H1 (cell line): Measurements from ENCODE around the gene TSPAN5. TPM values are rescaled to one million over a fixed set of nuclear protein-coding genes. Genes with fewer than 3 reads are reported as not detected.
"Not testable (repeated sequence)": the region's sequence is repeated elsewhere in the genome, so short reads cannot be mapped to it uniquely, and the experiment has no call there.

ENCODE experiments used
- CTCF ChIA-PET: fragments of 300-600 bp; sonication (Branson Sonifier 250); formaldehyde crosslinking; loops from one replicate; lab custom pipeline; 2021; ENCODE audit not compliant: partially characterized antibody; lab: Charles Lee
- POLR2A ChIA-PET: fragments of 300-600 bp; sonication (Branson Sonifier 250); formaldehyde crosslinking; loops from one replicate; lab custom pipeline; 2021; ENCODE audit warnings: inconsistent platforms; ENCODE audit not compliant: partially characterized antibody; lab: Charles Lee
- DNase-seq, 2 experiments: peaks; one replicate each; pipeline versions ENCODE4 v3.0.0 to v3.0.0-alpha.2; 2010 to 2022; ENCODE audit warnings: low spot score in 2 of 2, low read depth in 1 of 2, mixed read lengths in 1 of 2
- FAIRE-seq: peaks from 2 replicates; lab custom pipeline; 2011; peaks lifted over from hg19 to GRCh38; lab: Jason Lieb, UNC
- H2AFZ ChIP-seq: 2 replicates; pipeline ENCODE4 v1.8.1; 2012; ENCODE audit warnings: low read length, inconsistent platforms
- H2AK5ac ChIP-seq: 2 replicates; pipeline ENCODE4 v1.6.1; 2013; ENCODE audit warnings: low read depth, low read length
- H2BK120ac ChIP-seq: replicated peaks from 2 replicates; pipeline ENCODE3; 2013; ENCODE audit warnings: low read depth, low read length, inconsistent platforms
- H2BK12ac ChIP-seq: 2 replicates; pipeline ENCODE4 v1.6.1; 2013; ENCODE audit warnings: low read depth, low read length
- H2BK15ac ChIP-seq: 2 replicates; pipeline ENCODE4 v1.6.1; 2013; ENCODE audit warnings: low read length
- H2BK20ac ChIP-seq: 2 replicates; pipeline ENCODE4 v1.6.1; 2013; ENCODE audit warnings: low read length
- H2BK5ac ChIP-seq: 2 replicates; pipeline ENCODE4 v1.6.1; 2013; ENCODE audit warnings: low read depth, low read length
- H3K14ac ChIP-seq: 2 replicates; pipeline ENCODE4 v1.6.1; 2013; ENCODE audit warnings: inconsistent platforms; ENCODE audit not compliant: insufficient read length
- H3K18ac ChIP-seq: 2 replicates; pipeline ENCODE4 v1.6.1; 2013; ENCODE audit warnings: low read length; ENCODE audit errors: extremely low read depth
- H3K23ac ChIP-seq: 2 replicates; pipeline ENCODE4 v1.6.1; 2013; ENCODE audit warnings: inconsistent platforms; ENCODE audit not compliant: insufficient read length
- H3K23me2 ChIP-seq: 2 replicates; pipeline ENCODE4 v1.6.1; 2013; ENCODE audit warnings: low read depth, low read length
- H3K27ac ChIP-seq: 2 replicates; pipeline ENCODE4 v1.6.1; 2011; ENCODE audit warnings: low read depth, low read length, inconsistent platforms
- H3K27me3 ChIP-seq, 4 experiments: replicated peaks in 1 of 4; 1 replicate in 1 of 4; 2 replicates in 3 of 4; pipeline versions ENCODE4 v1.6.1 to v1.8.1; 2011 to 2013; ENCODE audit warnings: low read length in 3 of 4, mild to moderate bottlenecking in 3 of 4, inconsistent platforms in 2 of 4, mixed read lengths in 2 of 4, moderate library complexity in 1 of 4; ENCODE audit not compliant: control insufficient read depth in 3 of 4, insufficient read depth in 3 of 4; ENCODE audit errors: extremely low read depth in 1 of 4
- H3K36me3 ChIP-seq, 4 experiments: 2 replicates each; pipeline versions ENCODE4 v1.6.1 to v1.8.1; 2011 to 2013; ENCODE audit warnings: mild to moderate bottlenecking in 4 of 4, low read length in 3 of 4, moderate library complexity in 2 of 4, control low read depth in 1 of 4, inconsistent platforms in 1 of 4; ENCODE audit not compliant: insufficient read depth in 4 of 4, control insufficient read depth in 2 of 4
- H3K4ac ChIP-seq: replicated peaks from 2 replicates; pipeline ENCODE3; 2013; ENCODE audit warnings: low read length, low read depth, mixed read lengths, inconsistent platforms; ENCODE audit not compliant: insufficient read length
- H3K4me1 ChIP-seq, 4 experiments: replicated peaks in 1 of 4; 1 replicate in 1 of 4; 2 replicates in 3 of 4; pipeline versions ENCODE4 v1.6.1 to v1.8.1; 2011 to 2013; ENCODE audit warnings: low read length in 3 of 4, inconsistent platforms in 2 of 4, mixed read lengths in 1 of 4; ENCODE audit not compliant: insufficient read depth in 4 of 4, control insufficient read depth in 3 of 4
- H3K4me2 ChIP-seq, 2 experiments: 2 replicates each; pipeline versions ENCODE4 v1.6.1 to v1.8.1; 2011 to 2013; ENCODE audit warnings: low read depth in 2 of 2, low read length in 2 of 2, control low read depth in 1 of 2, inconsistent platforms in 1 of 2, mild to moderate bottlenecking in 1 of 2; ENCODE audit not compliant: insufficient read depth in 1 of 2
- H3K4me3 ChIP-seq, 4 experiments: fragments of 200-600, 300-600 bp in 1 of 4; sonication (generic), shearing (Covaris generic), sonication (Bioruptor Twin) in 1 of 4; 2 replicates each; pipeline versions ENCODE4 v1.5.1 to v1.8.1; 2011 to 2016; ENCODE audit warnings: low read length in 4 of 4, low read depth in 3 of 4, control low read depth in 2 of 4, inconsistent platforms in 2 of 4, mild to moderate bottlenecking in 2 of 4, mixed read lengths in 1 of 4, moderate library complexity in 1 of 4; ENCODE audit not compliant: insufficient read depth in 2 of 4; ENCODE audit errors: extremely low read depth in 1 of 4
- H3K56ac ChIP-seq: replicated peaks from 2 replicates; pipeline ENCODE3; 2013; ENCODE audit warnings: low read depth, mild to moderate bottlenecking, mixed read lengths, low read length, inconsistent platforms; ENCODE audit not compliant: insufficient read length
- H3K79me1 ChIP-seq: 2 replicates; pipeline ENCODE4 v1.6.1; 2013; ENCODE audit warnings: low read depth, low read length, control low read depth
- H3K79me2 ChIP-seq, 2 experiments: 2 replicates each; pipeline versions ENCODE4 v1.6.1 to v1.8.1; 2012 to 2013; ENCODE audit warnings: low read length in 2 of 2, mild to moderate bottlenecking in 2 of 2, inconsistent platforms in 1 of 2; ENCODE audit not compliant: insufficient read depth in 2 of 2, control insufficient read depth in 1 of 2
- H3K9ac ChIP-seq, 4 experiments: replicated peaks in 1 of 4; 1 replicate in 1 of 4; 2 replicates in 3 of 4; pipeline versions ENCODE4 v1.6.1 to v1.8.1; 2011 to 2013; ENCODE audit warnings: low read depth in 3 of 4, low read length in 3 of 4, control low read depth in 2 of 4, mild to moderate bottlenecking in 2 of 4, moderate library complexity in 2 of 4, inconsistent platforms in 1 of 4; ENCODE audit errors: extremely low read depth in 1 of 4
- H3K9me3 ChIP-seq, 2 experiments: 2 replicates each; pipeline versions ENCODE4 v1.6.1 to v1.8.1; 2012 to 2013; ENCODE audit warnings: mild to moderate bottlenecking in 2 of 2, moderate library complexity in 2 of 2, control low read depth in 1 of 2, inconsistent platforms in 1 of 2, low read depth in 1 of 2, low read length in 1 of 2, mixed read lengths in 1 of 2; ENCODE audit not compliant: insufficient read depth in 2 of 2
- H4K20me1 ChIP-seq, 2 experiments: replicated peaks in 1 of 2; 2 replicates each; pipeline versions ENCODE3 to v1.8.1; 2011 to 2013; ENCODE audit warnings: inconsistent platforms in 2 of 2, low read length in 2 of 2, mild to moderate bottlenecking in 1 of 2; ENCODE audit not compliant: insufficient read depth in 2 of 2, control insufficient read depth in 1 of 2
- H4K5ac ChIP-seq: 2 replicates; pipeline ENCODE4 v1.6.1; 2013; ENCODE audit warnings: low read length, low read depth, mixed read lengths, inconsistent platforms; ENCODE audit not compliant: insufficient read length
- H4K8ac ChIP-seq: 2 replicates; pipeline ENCODE4 v1.8.0; 2013; ENCODE audit warnings: mild to moderate bottlenecking, moderate library complexity, low read length, inconsistent platforms; ENCODE audit not compliant: insufficient read depth; ENCODE audit errors: extremely low read depth
- H4K91ac ChIP-seq: replicated peaks from 2 replicates; pipeline ENCODE3; 2013; ENCODE audit warnings: low read length, mixed read lengths, inconsistent platforms; ENCODE audit not compliant: insufficient read length
- WGBS, 2 experiments: shearing (Covaris generic) in 1 of 2; methylation state at CpG; one replicate each; pipeline versions ENCODE4 v1.1.6 to v1.1.7; 2013 to 2015; ENCODE audit warnings: low lambda C conversion rate in 2 of 2, mixed read lengths in 2 of 2, inconsistent platforms in 1 of 2, low coverage in 1 of 2, missing lambda C conversion rate in 1 of 2; ENCODE audit not compliant: insufficient replicate concordance in 2 of 2, insufficient coverage in 1 of 2, insufficient read length in 1 of 2; ENCODE audit errors: extremely low coverage in 1 of 2, missing lambda C conversion rate in 1 of 2; 5-methylcytosine and 5-hydroxymethylcytosine counted together
- polyA plus RNA-seq, 7 experiments: library from polyadenylated mRNA; depleted of rRNA in 3 of 7; stranded (reverse) in 5 of 7; unstranded in 2 of 7; fragments of >200 nt in 5 of 7; fragments of 200-250 nt in 2 of 7; gene quantifications; 1 replicate in 5 of 7; 2 replicates in 1 of 7; 4 replicates in 1 of 7; pipeline versions ENCODE4 v1.2.1 to v1.2.3, GENCODE V29; 2011 to 2013; ENCODE audit warnings: missing spikeins in 2 of 7, mixed read lengths in 2 of 7
- total RNA-seq: library from RNA; stranded (reverse); fragmentation: NEBNext Ultra II Directional; extraction: Animal tissue kit (Norgen Biotek cat#: 25700); gene quantifications from 2 replicates; pipeline ENCODE4 v1.2.1, GENCODE V29; 2021

Gene TSPAN5
- total and polyA plus RNA-seq, 2 of the 8 experiments (the other 6 are each of a cell fraction or from before 2014, with no cell fraction given): 17.6 to 21.2 TPM

GRCh38 chr4:98461121-98461865 is 197.1 kb downstream of the TSPAN5 start:
- H3K9ac ChIP-seq, H3K79me1 ChIP-seq, H4K91ac ChIP-seq, H3K23me2 ChIP-seq, H3K56ac ChIP-seq, H3K18ac ChIP-seq, H2BK12ac ChIP-seq, H4K5ac ChIP-seq, H2AFZ ChIP-seq, DNase-seq, H2BK15ac ChIP-seq, H2BK120ac ChIP-seq, H3K4ac ChIP-seq, H4K20me1 ChIP-seq, H3K36me3 ChIP-seq, H3K4me2 ChIP-seq, H4K8ac ChIP-seq, H2AK5ac ChIP-seq, H3K27me3 ChIP-seq, POLR2A ChIA-PET, H2BK20ac ChIP-seq, H3K9me3 ChIP-seq, H3K4me3 ChIP-seq, H2BK5ac ChIP-seq, H3K4me1 ChIP-seq, H3K79me2 ChIP-seq, FAIRE-seq, H3K14ac ChIP-seq, H3K27ac ChIP-seq, H3K23ac ChIP-seq: not testable (repeated sequence)
- 91% methylated on average over 2 of the region's 2 CpGs; no CpG with 5 or more reads in 1 of the 2 experiments for WGBS, 2 experiments
- CTCF ChIA-PET: interaction anchor here (0.9 kb wide), 1 partner anchor 12 kb away, joined by 3 read pairs; no protein-coding TSS in a partner anchor
